ENCODE results near the gene KMT2C.

DNA sequence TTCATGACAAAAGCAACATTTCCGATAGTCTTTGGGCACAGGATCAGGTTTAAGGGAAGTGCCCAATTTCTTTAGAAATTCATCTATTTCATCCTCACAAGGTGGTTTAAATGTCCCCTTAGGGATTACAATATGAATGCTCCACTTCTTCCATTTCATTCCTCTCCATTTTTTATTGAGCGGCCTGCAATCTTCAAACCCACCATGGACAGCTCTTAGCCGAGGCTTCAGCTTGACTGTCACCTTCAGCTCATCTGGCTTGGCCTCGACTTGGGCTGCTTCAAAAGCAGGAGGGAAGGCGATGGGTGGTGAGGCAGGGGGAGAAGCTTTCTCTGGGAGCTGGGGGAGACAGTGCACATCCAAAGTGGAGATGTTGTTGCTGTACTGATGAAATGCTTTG lies 287.1 kb downstream of the KMT2C start:
- TF ChIP-seq EZH2 (IDR thresholded peaks at IDR 0.05; ENCODE audit: insufficient read depth, poor library complexity, severe bottlenecking) (no peak), EZH2phosphoT487 (IDR thresholded peaks at IDR 0.05; ENCODE audit: insufficient read depth, low read depth) (no peak)
